Measurements from ENCODE around the gene AMPD3. TPM values are rescaled to one million over a fixed set of nuclear protein-coding genes. Genes with fewer than 3 reads are reported as not detected.

Gene AMPD3
- total RNA-seq, 1 experiment from 2014 or later: 5.4 TPM

GRCh38 chr11:10522276-10522675, 67.2 kb downstream of the AMPD3 start:
- intact Hi-C loops (cut with micrococcal nuclease): no loop called here
- Mint-ChIP-seq H3K27ac (ENCODE audit: low read depth, unreplicated experiment) (peak overlapping the region; percentile 29), H3K4me1 (ENCODE audit: insufficient read depth, unreplicated experiment) (peaks cover 24% of the 10 kb centered on the region), H3K9me3 (ENCODE audit: unreplicated experiment) (no peaks in the 10 kb centered on the region), H3K4me3 (ENCODE audit: unreplicated experiment) (no peak overlapping the region), H3K36me3 (ENCODE audit: insufficient read depth, unreplicated experiment) (peaks cover 39% of the 10 kb centered on the region), H3K27me3 (ENCODE audit: insufficient read depth, unreplicated experiment) (no peaks in the 10 kb centered on the region)
- TF ChIP-seq, protein P1, sequence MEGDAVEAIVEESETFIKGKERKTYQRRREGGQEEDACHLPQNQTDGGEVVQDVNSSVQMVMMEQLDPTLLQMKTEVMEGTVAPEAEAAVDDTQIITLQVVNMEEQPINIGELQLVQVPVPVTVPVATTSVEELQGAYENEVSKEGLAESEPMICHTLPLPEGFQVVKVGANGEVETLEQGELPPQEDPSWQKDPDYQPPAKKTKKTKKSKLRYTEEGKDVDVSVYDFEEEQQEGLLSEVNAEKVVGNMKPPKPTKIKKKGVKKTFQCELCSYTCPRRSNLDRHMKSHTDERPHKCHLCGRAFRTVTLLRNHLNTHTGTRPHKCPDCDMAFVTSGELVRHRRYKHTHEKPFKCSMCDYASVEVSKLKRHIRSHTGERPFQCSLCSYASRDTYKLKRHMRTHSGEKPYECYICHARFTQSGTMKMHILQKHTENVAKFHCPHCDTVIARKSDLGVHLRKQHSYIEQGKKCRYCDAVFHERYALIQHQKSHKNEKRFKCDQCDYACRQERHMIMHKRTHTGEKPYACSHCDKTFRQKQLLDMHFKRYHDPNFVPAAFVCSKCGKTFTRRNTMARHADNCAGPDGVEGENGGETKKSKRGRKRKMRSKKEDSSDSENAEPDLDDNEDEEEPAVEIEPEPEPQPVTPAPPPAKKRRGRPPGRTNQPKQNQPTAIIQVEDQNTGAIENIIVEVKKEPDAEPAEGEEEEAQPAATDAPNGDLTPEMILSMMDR (IDR thresholded peaks at IDR 0.05; ENCODE audit: unreplicated experiment): no peak
- no TSS peak for BruUV-seq (replicated peaks)
- POLR2A ChIA-PET: interaction anchor here (2.5 kb wide), 1 partner anchor 18 kb away, joined by 16 read pairs; the partner anchor contains the start of gene RNF141
- CTCF ChIA-PET: interaction anchor here (4.3 kb wide), 1 partner anchor 19 kb away, joined by 16 read pairs; the partner anchor contains the start of gene RNF141
- DNase-seq (ENCODE audit: unreplicated experiment): no peak

DNA sequence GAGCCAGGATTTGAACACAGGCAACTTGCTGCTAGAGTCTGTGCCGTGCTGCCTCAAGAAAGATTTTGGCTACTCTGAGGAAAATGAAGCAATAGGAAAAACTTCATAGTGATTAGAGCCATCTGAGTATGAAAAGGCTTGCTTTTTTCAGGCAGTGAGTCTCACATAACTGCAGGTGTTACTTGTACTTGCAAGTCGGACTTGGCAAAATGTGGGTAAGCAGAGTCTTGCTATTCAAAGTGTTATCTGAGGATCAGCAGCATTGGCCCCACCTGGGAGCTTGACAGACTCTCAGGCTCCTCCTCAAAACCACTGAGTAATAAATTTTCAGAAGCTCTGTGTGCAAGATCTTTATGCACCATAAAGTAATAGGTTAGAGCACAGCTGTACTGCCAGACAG, 67.9 kb downstream of the AMPD3 start:
- no TSS peak for BruUV-seq (replicated peaks)
- TF ChIP-seq, protein P1 (IDR thresholded peaks at IDR 0.05; ENCODE audit: unreplicated experiment): no peak
- Mint-ChIP-seq H3K4me3 (ENCODE audit: unreplicated experiment) (no peak overlapping the region), H3K36me3 (ENCODE audit: insufficient read depth, unreplicated experiment) (peaks cover 35% of the 10 kb centered on the region), H3K4me1 (ENCODE audit: insufficient read depth, unreplicated experiment) (peaks cover 30% of the 10 kb centered on the region), H3K27ac (ENCODE audit: low read depth, unreplicated experiment) (no peak overlapping the region), H3K9me3 (ENCODE audit: unreplicated experiment) (no peaks in the 10 kb centered on the region), H3K27me3 (ENCODE audit: insufficient read depth, unreplicated experiment) (no peaks in the 10 kb centered on the region)
- DNase-seq (ENCODE audit: unreplicated experiment): no peak
- intact Hi-C loops (cut with micrococcal nuclease): no loop called here
- ChIA-PET POLR2A (interaction anchor here (0.7 to 1.4 kb wide), 6 partner anchors 11 to 72 kb away, joined by 3 to 12 read pairs (median 4); partner anchors contain the start of gene RNF141), CTCF (interaction anchor here (0.5 to 1.2 kb wide), 3 partner anchors 17 to 131 kb away, joined by 3 to 6 read pairs (median 4); partner anchors contain the start of gene RNF141)

GRCh38 chr11:10524471-10524870, 69.4 kb downstream of the AMPD3 start:
- POLR2A ChIA-PET: interaction anchor here (0.9 kb wide), 1 partner anchor 10 kb away, joined by 3 read pairs; no protein-coding TSS in a partner anchor
- no peak overlapping the region for H3K4me3 Mint-ChIP-seq (ENCODE audit: unreplicated experiment)
- H3K27me3 Mint-ChIP-seq (ENCODE audit: insufficient read depth, unreplicated experiment): no peaks in the 10 kb centered on the region
- CTCF ChIA-PET: no interaction called here
- TF ChIP-seq, protein P1 (IDR thresholded peaks at IDR 0.05; ENCODE audit: unreplicated experiment): no peak
- DNase-seq (ENCODE audit: unreplicated experiment): no peak
- H3K27ac Mint-ChIP-seq (ENCODE audit: low read depth, unreplicated experiment): no peak overlapping the region
- H3K9me3 Mint-ChIP-seq (ENCODE audit: unreplicated experiment): no peaks in the 10 kb centered on the region
- no TSS peak for BruUV-seq (replicated peaks)
- peaks cover 30% of the 10 kb centered on the region for H3K4me1 Mint-ChIP-seq (ENCODE audit: insufficient read depth, unreplicated experiment)
- intact Hi-C loops (cut with micrococcal nuclease): no loop called here
- H3K36me3 Mint-ChIP-seq (ENCODE audit: insufficient read depth, unreplicated experiment): peaks cover 32% of the 10 kb centered on the region

GRCh38 chr11:10526974-10527918, 72.2 kb downstream of the AMPD3 start:
- Mint-ChIP-seq H3K27me3 (ENCODE audit: insufficient read depth, unreplicated experiment) (no peaks in the 10 kb centered on the region), H3K9me3 (ENCODE audit: unreplicated experiment) (no peaks in the 10 kb centered on the region), H3K4me3 (ENCODE audit: unreplicated experiment) (no peak overlapping the region), H3K4me1 (ENCODE audit: insufficient read depth, unreplicated experiment) (peaks cover 22% of the 10 kb centered on the region), H3K36me3 (ENCODE audit: insufficient read depth, unreplicated experiment) (peaks cover 33% of the 10 kb centered on the region), H3K27ac (ENCODE audit: low read depth, unreplicated experiment) (peak overlapping the region; percentile 68)
- ChIA-PET POLR2A (interaction anchor here (0.5 to 2.4 kb wide), 8 partner anchors 11 to 467 kb away, joined by 3 to 10 read pairs (median 3); partner anchors contain the start of gene RNF141), CTCF (interaction anchor here (0.6 to 3.8 kb wide), 5 partner anchors 10 to 1395 kb away, joined by 3 to 23 read pairs (median 4); partner anchors contain the start of gene RNF141)
- DNase-seq (ENCODE audit: unreplicated experiment): peak; percentile 48
- TF ChIP-seq, protein P1 (IDR thresholded peaks at IDR 0.05; ENCODE audit: unreplicated experiment): no peak
- BruUV-seq (replicated peaks): no TSS peak
- intact Hi-C loops (cut with micrococcal nuclease): no loop called here
